Heart left ventricle (tissue), 16 donors: ENCODE measurements around the gene KIAA0930. TPM values are rescaled to one million over a fixed set of nuclear protein-coding genes. Genes with fewer than 3 reads are reported as not detected.
A peak's percentile ranks its signal among the peaks of the same experiment; 100 is the strongest.
"Not testable (repeated sequence)": the region's sequence is repeated elsewhere in the genome, so short reads cannot be mapped to it uniquely, and the experiment has no call there.

Experiments
- ATAC-seq, 4 donors: fragments of 200-7000 bp; cut with Tn5 transposase; one replicate each; pipeline ENCODE4 v1.9.1; 2020 to 2022; ENCODE audit warnings: moderate library complexity in 4 of 4, mild to moderate bottlenecking in 3 of 4, moderate number of reproducible peaks in 1 of 4
- DNase-seq, 5 donors: peaks; one replicate each; pipeline ENCODE4 v3.0.0-alpha.2; 2020
- H3K27ac ChIP-seq, 12 donors: fragments of 200-600 bp; sonication (generic) in 4 of 12; one replicate each; pipeline versions ENCODE4 v1.5.0 to v1.8.0; 2016 to 2022; ENCODE audit warnings: mild to moderate bottlenecking in 2 of 12
- H3K27me3 ChIP-seq, 9 donors: fragments of 200-600 bp; sonication (generic) in 2 of 9; one replicate each; pipeline versions ENCODE4 v1.5.1 to v1.8.0; 2016 to 2022; ENCODE audit warnings: mild to moderate bottlenecking in 3 of 9
- H3K36me3 ChIP-seq, 9 donors: fragments of 200-600 bp; sonication (generic) in 2 of 9; one replicate each; pipeline versions ENCODE4 v1.5.0 to v1.8.0; 2018 to 2022; ENCODE audit warnings: mild to moderate bottlenecking in 2 of 9
- H3K4me1 ChIP-seq, 12 donors: fragments of 200-600 bp; sonication (generic) in 4 of 12; one replicate each; pipeline versions ENCODE4 v1.5.0 to v1.8.0; 2016 to 2022; ENCODE audit warnings: mild to moderate bottlenecking in 3 of 12
- H3K4me3 ChIP-seq, 12 donors: fragments of 200-600 bp; sonication (generic) in 4 of 12; one replicate each; pipeline versions ENCODE4 v1.5.0 to v1.8.0; 2017 to 2022; ENCODE audit warnings: mild to moderate bottlenecking in 9 of 12, moderate library complexity in 4 of 12
- H3K9me3 ChIP-seq, 12 donors: fragments of 200-600 bp; sonication (generic) in 4 of 12; one replicate each; pipeline versions ENCODE4 v1.5.0 to v1.8.0; 2016 to 2022; ENCODE audit warnings: mild to moderate bottlenecking in 1 of 12
- POLR2A ChIP-seq, 2 donors: fragments of 450-650 bp; IDR thresholded peaks; one replicate each; pipeline ENCODE4 v1.6.1; 2017; ENCODE audit warnings: antibody characterized with exemption in 2 of 2, mild to moderate bottlenecking in 2 of 2, moderate library complexity in 2 of 2
- WGBS, 4 donors: extraction: QIAGEN DNeasy Blood & Tissue Kit in 2 of 4; methylation state at CpG; one replicate each; pipeline versions ENCODE4 v1.1.5 to v1.1.7; 2013 to 2018; 5-methylcytosine and 5-hydroxymethylcytosine counted together
- intact Hi-C, 10 donors: fragments of 100-400 bp; cut with DNase I; formaldehyde crosslinking; loops; one replicate each; pipeline versions ENCODE4 v1.11.1 to v1.14.2; 2022
- polyA plus RNA-seq, 2 donors: library from polyadenylated mRNA; stranded (reverse); fragments of 200-250 nt; gene quantifications; one replicate each; pipeline ENCODE4 v1.2.3, GENCODE V29; 2013
- total RNA-seq, 9 donors: library from RNA; depleted of rRNA in 2 of 9; stranded (reverse); fragments of >200 nt in 2 of 9; fragmentation: NEBNext Ultra II Directional in 3 of 9; extraction: Animal tissue kit (Norgen Biotek cat#: 25700) in 3 of 9; gene quantifications; one replicate each; pipeline versions ENCODE4 v1.1.0 to v1.2.4, GENCODE V29; 2016 to 2023
- TF ChIP-seq, protein P1 (sequence below), 12 donors: fragments of 200-600 bp; sonication (generic) in 4 of 12; IDR thresholded peaks; one replicate each; pipeline versions ENCODE4 v1.5.0 to v1.8.0; 2018 to 2022; ENCODE audit warnings: antibody characterized with exemption in 12 of 12, mild to moderate bottlenecking in 5 of 12
- donor health status: ischemic (EF 13 %, LVEDD 7.1; RV severe dilation, severe dysfunction).
- donor health status: healthy with polysubstance abuse.
- donor health status: DM: no; HTN: yes; CAD: no.
- donor health status: DM: no; HTN: no; CAD: no.
- donor health status: ischemic (EF 25% LVEDD 6.9; RV normal size, moderate dysfunction).
- donor health status: ischemic (EF 25% LVEDD 5.7; RV mildly dilated, moderate dysfunction).
- donor health status: healthy.
- donor health status: DM: yes; HTN: yes; CAD: no.
- donor health status: ischemic (EF 35%, LVEDD 5.7; RV mildly dilated, moderate dysfunction).
- donor health status: nonischemic (EF 11% LVEDD 7.7; RV severe dilation, severe dysfunction).
- donor health status: DM: yes; HTN: yes; CAD: no.
- donor health status: PGD.
- donor health status: ischemic (EF 29% LVEDD 5.4; RV normal size, mild dysfunction).
- donor health status: nonischemic (EF 23%, LVEDD 6.1; RV moderate dilation, normal function).

KIAA0930 gene
- total and polyA plus RNA-seq, 11 donors = 8.5 to 67.1 (median 18.7) TPM

DNA sequence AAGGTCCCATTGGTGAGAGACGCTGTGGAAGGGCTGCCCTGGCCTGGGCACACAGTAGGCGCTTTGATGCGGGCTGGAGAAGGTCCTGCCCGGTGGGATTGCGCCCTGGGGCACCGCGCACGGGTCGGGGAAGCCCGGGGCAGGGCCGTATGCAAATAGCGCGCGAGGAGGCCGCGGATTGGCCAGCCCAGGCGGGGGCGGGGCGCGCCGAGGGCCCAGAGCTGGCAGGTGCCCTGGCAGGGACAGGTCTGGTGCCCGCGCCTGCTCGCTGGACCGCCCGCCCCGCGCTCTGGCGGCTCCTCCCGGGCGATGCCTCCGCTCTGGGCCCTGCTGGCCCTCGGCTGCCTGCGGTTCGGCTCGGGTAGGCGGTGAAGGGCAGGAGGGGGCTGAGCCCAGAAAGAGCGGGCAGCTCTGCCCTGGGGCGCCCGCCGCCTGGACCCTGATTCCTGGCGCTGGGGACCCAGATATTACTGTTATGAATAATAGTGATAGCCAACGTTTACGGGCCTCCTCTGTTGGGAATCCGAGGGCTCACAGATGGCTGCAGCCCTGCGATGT, 44.1 kb upstream of the KIAA0930 start, which contains the start of gene UPK3A:
UPK3A (plus strand) TSS at position 245 of the 558 bp plus-strand sequence; CDS start at position 310, 65 bp downstream.
- ATAC-seq = peak; percentile 73 to 96 (median 92)
- peak within 1 kb of the TSS in 10 of 12 donors; percentile 12 to 53 (median 39) for H3K4me3 ChIP-seq
- peaks cover 0 to 32% (median 9%) of the 10 kb centered on the region in 12 donors for H3K4me1 ChIP-seq
- H3K36me3 ChIP-seq = no peaks in the 10 kb centered on the region
- TF ChIP-seq, protein P1, sequence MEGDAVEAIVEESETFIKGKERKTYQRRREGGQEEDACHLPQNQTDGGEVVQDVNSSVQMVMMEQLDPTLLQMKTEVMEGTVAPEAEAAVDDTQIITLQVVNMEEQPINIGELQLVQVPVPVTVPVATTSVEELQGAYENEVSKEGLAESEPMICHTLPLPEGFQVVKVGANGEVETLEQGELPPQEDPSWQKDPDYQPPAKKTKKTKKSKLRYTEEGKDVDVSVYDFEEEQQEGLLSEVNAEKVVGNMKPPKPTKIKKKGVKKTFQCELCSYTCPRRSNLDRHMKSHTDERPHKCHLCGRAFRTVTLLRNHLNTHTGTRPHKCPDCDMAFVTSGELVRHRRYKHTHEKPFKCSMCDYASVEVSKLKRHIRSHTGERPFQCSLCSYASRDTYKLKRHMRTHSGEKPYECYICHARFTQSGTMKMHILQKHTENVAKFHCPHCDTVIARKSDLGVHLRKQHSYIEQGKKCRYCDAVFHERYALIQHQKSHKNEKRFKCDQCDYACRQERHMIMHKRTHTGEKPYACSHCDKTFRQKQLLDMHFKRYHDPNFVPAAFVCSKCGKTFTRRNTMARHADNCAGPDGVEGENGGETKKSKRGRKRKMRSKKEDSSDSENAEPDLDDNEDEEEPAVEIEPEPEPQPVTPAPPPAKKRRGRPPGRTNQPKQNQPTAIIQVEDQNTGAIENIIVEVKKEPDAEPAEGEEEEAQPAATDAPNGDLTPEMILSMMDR (IDR thresholded peaks at IDR 0.05) = no peak
- peak within 1 kb of the TSS in 1 of 12 donors; percentile 28 for H3K27ac ChIP-seq
- DNase-seq = peak; percentile 53 to 87 (median 77)
- WGBS, 4 donors = 4 to 5% (median 4%) methylated on average over 23 to 46 of the region's 46 CpGs
- intact Hi-C loops = loop anchor here in 1 of 10 donors (2.0 kb wide), 1 partner anchor 24 kb away; the partner anchor contains the start of gene FAM118A
- peaks cover 0 to 17% (median 0%) of the 10 kb centered on the region in 9 donors for H3K27me3 ChIP-seq
- no peaks in the 10 kb centered on the region for H3K9me3 ChIP-seq

DNA sequence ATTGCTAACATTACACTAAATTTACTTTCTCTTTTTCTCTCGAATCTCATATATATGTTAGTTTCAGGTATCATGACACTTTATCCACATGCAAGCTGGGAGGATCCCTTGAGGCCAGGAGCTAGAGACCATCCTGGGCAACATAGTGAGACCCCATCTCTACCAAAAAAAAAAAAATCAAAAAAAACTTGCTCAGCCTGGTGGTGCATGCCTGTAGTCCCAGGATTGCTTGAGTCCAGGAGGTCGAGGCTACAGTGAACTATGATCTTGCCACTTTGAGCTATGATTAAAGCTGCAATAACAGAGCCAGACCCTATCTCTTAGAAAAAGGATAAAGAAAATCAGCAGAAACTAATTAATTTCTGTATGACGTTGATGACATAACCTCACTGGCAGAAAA, 40.3 kb upstream of the KIAA0930 start:
- ATAC-seq = no peak
- Histone ChIP-seq H3K4me3 (no peak overlapping the region), H3K4me1 (peaks cover 0 to 39% (median 13%) of the 10 kb centered on the region in 12 donors), H3K9me3 (no peaks in the 10 kb centered on the region), H3K27ac (no peak overlapping the region), H3K36me3 (no peaks in the 10 kb centered on the region), H3K27me3 (peaks cover 0 to 17% (median 0%) of the 10 kb centered on the region in 9 donors)
- TF ChIP-seq POLR2A (IDR thresholded peaks at IDR 0.05) = no peak
- TF ChIP-seq, protein P1 (IDR thresholded peaks at IDR 0.05) = no peak
- intact Hi-C loops = no loop called here
- 76 to 95% (median 90%) methylated on average over 3 of the region's 3 CpGs for WGBS, 4 donors
- DNase-seq = no peak

DNA sequence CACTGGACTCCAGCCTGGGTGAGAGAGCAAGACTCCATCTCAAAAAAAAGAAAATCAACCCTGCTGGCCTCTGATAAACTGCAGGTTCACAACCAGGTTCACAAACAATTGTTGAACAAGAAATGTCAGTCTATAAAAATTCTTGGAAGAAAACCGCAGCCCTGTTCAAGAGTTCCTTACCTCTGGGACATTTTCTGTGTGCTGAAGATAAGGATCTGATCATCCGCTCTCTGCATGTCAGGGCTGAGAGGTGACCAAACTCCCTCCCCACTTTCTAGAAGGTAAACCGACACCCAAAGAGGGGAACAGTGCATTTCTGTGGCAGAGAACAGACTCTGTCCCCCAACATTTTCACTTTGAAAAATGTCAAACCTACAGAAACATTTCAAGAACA, 39.9 kb upstream of the KIAA0930 start:
- H3K4me1 ChIP-seq = peaks cover 0 to 35% (median 13%) of the 10 kb centered on the region in 12 donors
- ATAC-seq (no peak), DNase-seq (no peak)
- H3K36me3 ChIP-seq = no peaks in the 10 kb centered on the region
- peaks cover 0 to 17% (median 0%) of the 10 kb centered on the region in 9 donors for H3K27me3 ChIP-seq
- peak overlapping the region in 6 of 12 donors; percentile 20 to 73 (median 54) for H3K27ac ChIP-seq
- TF ChIP-seq, protein P1 (IDR thresholded peaks at IDR 0.05) = no peak
- TF ChIP-seq POLR2A (IDR thresholded peaks at IDR 0.05) = no peak
- H3K9me3 ChIP-seq = no peaks in the 10 kb centered on the region
- H3K4me3 ChIP-seq = no peak overlapping the region
- WGBS, 4 donors = 96 to 97% (median 96%) methylated on average over 3 of the region's 3 CpGs
- intact Hi-C loops = no loop called here

DNA sequence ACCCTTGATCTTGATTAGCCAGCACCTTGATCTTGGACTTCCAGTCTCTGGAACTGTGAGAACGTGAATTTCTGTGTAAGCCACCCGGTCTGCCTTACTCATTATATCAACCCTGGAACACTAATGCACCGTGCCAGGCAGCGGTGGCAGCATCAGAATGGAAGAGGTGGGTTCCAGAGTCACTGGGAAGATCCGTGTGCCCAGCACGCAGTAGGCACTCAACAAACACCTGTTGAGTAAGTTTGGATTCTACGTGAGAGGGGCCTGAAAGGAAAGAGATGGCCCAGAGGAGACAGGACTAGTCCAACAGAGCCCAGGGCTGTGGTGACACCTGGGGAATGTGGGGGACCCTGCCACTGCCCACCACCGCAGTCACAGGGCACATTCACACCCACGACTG, 37.4 kb upstream of the KIAA0930 start:
- TF ChIP-seq, protein P1 (IDR thresholded peaks at IDR 0.05) = no peak
- ATAC-seq (no peak), DNase-seq (no peak)
- Histone ChIP-seq H3K27me3 (no peaks in the 10 kb centered on the region), H3K9me3 (no peaks in the 10 kb centered on the region), H3K4me1 (peaks cover 0 to 21% (median 3%) of the 10 kb centered on the region in 12 donors), H3K27ac (no peak overlapping the region), H3K36me3 (no peaks in the 10 kb centered on the region), H3K4me3 (no peak overlapping the region)
- WGBS, 4 donors = 87 to 89% (median 88%) methylated on average over 9 of the region's 9 CpGs
- intact Hi-C loops = loop anchor here in 3 of 10 donors (5.0 to 10.0 kb wide), 3 partner anchors 39 to 57 kb away; no protein-coding TSS in a partner anchor

DNA sequence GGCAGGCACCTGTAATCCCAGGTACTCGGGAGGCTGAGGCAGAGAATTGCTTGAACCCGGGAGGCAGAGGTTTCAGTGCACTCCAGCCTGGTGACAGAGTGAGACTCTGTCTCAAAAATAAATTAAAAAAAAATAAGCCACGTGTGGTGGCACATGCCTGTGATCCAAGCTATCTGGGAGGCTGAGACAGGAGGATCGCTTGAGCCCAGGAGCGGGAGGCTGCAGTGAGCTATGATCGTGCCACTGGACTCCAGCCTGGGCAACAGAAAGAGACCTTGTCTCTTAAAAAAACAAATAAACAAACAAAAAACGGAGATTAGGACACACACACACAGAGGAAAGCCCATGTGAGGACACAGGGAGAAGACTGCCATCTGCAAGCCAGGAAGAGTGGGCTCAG, 37.0 kb upstream of the KIAA0930 start:
- not testable (repeated sequence) for H3K36me3 ChIP-seq, H3K27ac ChIP-seq, DNase-seq, H3K4me3 ChIP-seq, ATAC-seq, H3K9me3 ChIP-seq, H3K27me3 ChIP-seq
- peaks cover 0 to 22% (median 4%) of the 10 kb centered on the region in 12 donors for H3K4me1 ChIP-seq
- 84 to 88% (median 86%) methylated on average over 7 of the region's 7 CpGs for WGBS, 4 donors
- intact Hi-C loops = loop anchor here in 3 of 10 donors (5.0 to 10.0 kb wide), 3 partner anchors 40 to 57 kb away; no protein-coding TSS in a partner anchor
